T-helper 1 cell (primary cell): ENCODE measurements around the gene PHACTR3.

Experiments
- DNase-seq, 5 donors: peaks; one replicate each; pipeline ENCODE4 v3.0.0-alpha.2; 2012 to 2020

PHACTR3 gene

GRCh38 chr20:59622496-59622895, 18.2 kb downstream of the PHACTR3 start:
- DNase-seq, result no peak

- no peak for DNase-seq
Observed at GRCh38 chr20:59623133-59623532, 18.8 kb downstream of the PHACTR3 start.

- DNase-seq, result no peak
Observed at GRCh38 chr20:59623583-59623982, 19.2 kb downstream of the PHACTR3 start.

- DNase-seq, result no peak
Observed at GRCh38 chr20:59624401-59624800, 20.1 kb downstream of the PHACTR3 start.

GRCh38 chr20:59625214-59625922, 21.0 kb downstream of the PHACTR3 start:
- no peak for DNase-seq

GRCh38 chr20:59627298-59627697, 23.0 kb downstream of the PHACTR3 start:
- no peak for DNase-seq

GRCh38 chr20:59628171-59628570, 23.8 kb downstream of the PHACTR3 start:
- no peak for DNase-seq

- no peak for DNase-seq
Observed at GRCh38 chr20:59629141-59630045, 25.1 kb downstream of the PHACTR3 start.

- no peak for DNase-seq
Observed at GRCh38 chr20:59630526-59630925, 26.2 kb downstream of the PHACTR3 start.

GRCh38 chr20:59631751-59632540, 27.6 kb downstream of the PHACTR3 start:
- DNase-seq, result no peak

GRCh38 chr20:59632541-59633113, 28.3 kb downstream of the PHACTR3 start:
- DNase-seq, result no peak

- DNase-seq, result no peak
Observed at GRCh38 chr20:59633656-59634251, 29.4 kb downstream of the PHACTR3 start.

GRCh38 chr20:59634435-59635005, 30.2 kb downstream of the PHACTR3 start:
- DNase-seq, result no peak

- DNase-seq, result no peak
Observed at GRCh38 chr20:59636766-59637370, 32.5 kb downstream of the PHACTR3 start.

- no peak for DNase-seq
Observed at GRCh38 chr20:59640267-59640666, 35.9 kb downstream of the PHACTR3 start.

GRCh38 chr20:59643615-59644061, 39.3 kb downstream of the PHACTR3 start:
- DNase-seq, result no peak

GRCh38 chr20:59644371-59644939, 40.1 kb downstream of the PHACTR3 start:
- DNase-seq, result no peak

GRCh38 chr20:59645271-59645670, 40.9 kb downstream of the PHACTR3 start:
- DNase-seq, result no peak

GRCh38 chr20:59645761-59646171, 41.4 kb downstream of the PHACTR3 start:
- no peak for DNase-seq

- no peak for DNase-seq
Observed at GRCh38 chr20:59646487-59646886, 42.1 kb downstream of the PHACTR3 start.

GRCh38 chr20:59647271-59647670, 42.9 kb downstream of the PHACTR3 start:
- no peak for DNase-seq
